Nephron (organoid): Measurements from ENCODE around the gene RBMS1.
A peak's percentile ranks its signal among the peaks of the same experiment; 100 is the strongest.

Source experiments
- H3K27ac Mint-ChIP-seq, 3 experiments: 2 replicates each; pipeline ENCODE4 v1.8.0; 2020; ENCODE audit warnings: mixed read lengths in 3 of 3, mild to moderate bottlenecking in 2 of 3, moderate library complexity in 1 of 3
- H3K27me3 Mint-ChIP-seq: 2 replicates; pipeline ENCODE4 v1.8.0; 2021; ENCODE audit warnings: low read depth, mild to moderate bottlenecking, moderate library complexity, mixed read lengths
- H3K36me3 Mint-ChIP-seq: 2 replicates; pipeline ENCODE4 v1.8.0; 2020; ENCODE audit warnings: low read depth, mixed read lengths
- H3K4me1 Mint-ChIP-seq: 2 replicates; pipeline ENCODE4 v1.8.0; 2020; ENCODE audit warnings: mixed read lengths
- H3K4me3 Mint-ChIP-seq, 3 experiments: 2 replicates each; pipeline ENCODE4 v1.8.0; 2020; ENCODE audit warnings: mild to moderate bottlenecking in 3 of 3, mixed read lengths in 3 of 3, moderate library complexity in 2 of 3
- H3K9me3 Mint-ChIP-seq: 2 replicates; pipeline ENCODE4 v1.8.0; 2020; ENCODE audit warnings: mixed read lengths
- CTCF ChIP-seq, 3 experiments: fragments of 200-600 bp; sonication (generic); IDR thresholded peaks; one replicate each; pipeline ENCODE4 v1.5.0; 2021; ENCODE audit warnings: antibody characterized with exemption in 3 of 3; ENCODE audit not compliant: unreplicated experiment in 3 of 3

Gene RBMS1

GRCh38 chr2:160224507-160224906, 269.1 kb downstream of the RBMS1 start:
- peaks cover 87% of the 10 kb centered on the region for H3K4me1 Mint-ChIP-seq

DNA sequence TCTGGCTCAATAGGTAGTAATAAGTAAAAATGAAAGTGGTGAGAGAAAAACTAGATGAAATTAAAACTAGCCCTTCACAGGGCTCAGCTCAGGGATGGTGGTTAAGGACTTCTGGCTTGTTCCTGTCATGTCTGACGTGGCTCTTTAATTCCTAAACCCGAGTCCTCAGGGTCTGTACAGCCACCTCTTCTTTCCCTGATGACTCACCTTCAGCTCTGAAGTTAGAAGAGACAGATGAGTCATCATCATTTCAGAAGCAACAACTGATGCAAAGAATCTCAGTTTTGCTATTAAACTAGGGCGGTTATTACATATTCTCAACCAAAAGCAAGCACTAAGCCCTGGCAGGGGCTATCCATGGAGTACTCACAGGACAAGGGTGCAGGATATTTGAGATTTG, 269.5 kb downstream of the RBMS1 start:
- TF ChIP-seq CTCF (IDR thresholded peaks at IDR 0.05; ENCODE audit: unreplicated experiment in 3 of 3): no peak
- H3K27ac Mint-ChIP-seq: peak overlapping the region; percentile 72 to 94 (median 81)
- H3K36me3 Mint-ChIP-seq: no peaks in the 10 kb centered on the region
- no peak overlapping the region for H3K4me3 Mint-ChIP-seq
- H3K9me3 Mint-ChIP-seq: no peaks in the 10 kb centered on the region
- H3K27me3 Mint-ChIP-seq: peaks cover 3% of the 10 kb centered on the region
- peaks cover 83% of the 10 kb centered on the region for H3K4me1 Mint-ChIP-seq

More at GRCh38 chr2:160224507-160224906, 269.1 kb downstream of the RBMS1 start:
- Mint-ChIP-seq H3K27me3 (peaks cover 3% of the 10 kb centered on the region), H3K36me3 (no peaks in the 10 kb centered on the region), H3K9me3 (no peaks in the 10 kb centered on the region), H3K27ac (peak overlapping the region; percentile 72 to 94 (median 81)), H3K4me3 (no peak overlapping the region)
- TF ChIP-seq CTCF (IDR thresholded peaks at IDR 0.05; ENCODE audit: unreplicated experiment in 3 of 3): no peak

DNA sequence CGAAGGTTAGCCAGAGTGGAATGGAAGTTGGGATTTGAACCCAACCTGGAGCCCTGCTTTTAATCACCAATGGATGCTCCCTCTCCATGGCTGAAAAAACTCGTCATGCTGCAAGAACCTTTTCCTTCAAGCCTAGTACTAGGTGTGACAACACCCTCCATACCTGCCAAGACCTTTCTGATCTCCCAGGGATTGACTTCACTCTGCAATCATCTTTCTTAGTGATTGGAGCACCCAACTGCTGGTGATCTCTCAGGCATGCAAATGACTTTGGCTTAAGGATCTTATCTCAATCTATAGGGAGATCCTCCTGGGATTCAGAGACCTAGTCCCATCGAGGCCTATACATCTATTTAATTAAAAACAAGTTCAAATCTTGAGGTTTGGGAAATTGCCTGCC, 270.0 kb downstream of the RBMS1 start:
- no peak for TF ChIP-seq CTCF (IDR thresholded peaks at IDR 0.05; ENCODE audit: unreplicated experiment in 3 of 3)
- Mint-ChIP-seq H3K4me1 (peaks cover 79% of the 10 kb centered on the region), H3K4me3 (no peak overlapping the region), H3K27me3 (peaks cover 3% of the 10 kb centered on the region), H3K27ac (peak overlapping the region; percentile 72 to 94 (median 81)), H3K9me3 (no peaks in the 10 kb centered on the region), H3K36me3 (no peaks in the 10 kb centered on the region)

DNA sequence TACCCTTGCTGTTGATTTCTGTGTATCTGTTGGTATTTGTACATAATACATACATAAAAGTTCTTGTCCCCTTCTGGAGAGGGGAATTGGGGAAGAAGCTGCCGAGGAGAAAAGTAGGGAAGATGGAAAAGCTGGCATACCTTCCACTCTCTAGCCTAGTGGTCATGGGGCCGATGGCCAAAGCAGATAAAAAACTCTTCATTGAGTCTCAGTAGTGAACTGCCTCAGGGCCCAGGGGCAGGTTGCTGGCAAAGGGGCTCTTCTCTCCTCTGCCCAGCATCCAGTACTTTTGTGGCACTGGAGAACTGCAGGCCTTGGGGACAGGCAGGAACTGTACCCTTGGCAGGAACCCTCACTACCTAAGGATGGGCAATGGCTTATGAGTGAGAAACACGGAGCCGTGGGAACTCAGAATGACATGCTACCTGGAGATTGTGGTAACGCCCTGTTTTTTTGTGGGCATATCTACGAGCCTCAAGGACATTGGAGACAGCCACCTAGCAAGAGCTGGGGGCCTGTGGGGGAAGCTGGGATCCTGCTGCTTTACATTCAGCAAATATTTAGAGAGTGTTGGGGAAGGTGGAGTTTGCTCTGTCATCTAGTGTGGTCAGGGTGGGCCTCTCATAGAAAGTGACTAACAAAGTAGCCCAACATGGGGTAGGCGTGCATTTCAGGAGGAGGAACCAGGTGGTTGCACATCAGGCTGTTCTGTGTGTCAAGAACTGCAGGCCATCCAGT, 270.9 kb downstream of the RBMS1 start:
- Mint-ChIP-seq H3K36me3 (no peaks in the 10 kb centered on the region), H3K4me3 (no peak overlapping the region), H3K9me3 (no peaks in the 10 kb centered on the region), H3K4me1 (peaks cover 72% of the 10 kb centered on the region), H3K27me3 (peaks cover 3% of the 10 kb centered on the region), H3K27ac (peak overlapping the region; percentile 7 to 93 (median 17))
- TF ChIP-seq CTCF (IDR thresholded peaks at IDR 0.05; ENCODE audit: unreplicated experiment in 3 of 3): no peak
